ENCODE measurements around the gene SPESP1. TPM values are rescaled to one million over a fixed set of nuclear protein-coding genes. Genes with fewer than 3 reads are reported as not detected.

SPESP1 gene
- polyA plus RNA-seq, 4 donors: 1.3 to 1.7 (median 1.6) TPM; not detected in 1

DNA sequence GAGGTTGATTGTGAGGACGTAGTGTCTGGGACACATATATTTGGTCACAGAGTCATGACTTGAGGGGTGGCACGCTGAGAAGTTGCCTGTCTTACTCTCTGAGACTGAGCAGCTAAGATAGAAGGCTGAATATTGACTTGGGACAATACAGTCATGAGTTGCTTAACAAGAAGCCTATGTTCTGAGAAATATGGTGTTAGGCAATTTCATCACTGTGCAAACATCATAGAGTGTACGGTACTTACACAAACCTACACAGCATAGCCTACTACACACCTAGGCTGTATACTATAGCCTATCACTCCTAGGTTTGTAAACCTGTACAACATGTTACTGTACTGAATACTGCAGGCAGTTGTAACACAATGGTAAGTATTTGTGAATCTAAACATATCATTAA lies 30.3 kb upstream of the SPESP1 start:
- H3K27me3 ChIP-seq (ENCODE audit: control insufficient read depth in 3 of 3, insufficient read depth in 3 of 3, low read length in 3 of 3): peaks cover 0 to 11% (median 0%) of the 10 kb centered on the region in 3 donors
- peaks cover 0 to 23% (median 0%) of the 10 kb centered on the region in 3 donors for H3K4me1 ChIP-seq (ENCODE audit: control insufficient read depth in 3 of 3, insufficient read depth in 2 of 3, low read depth in 1 of 3, low read length in 2 of 3)
- H3K9me3 ChIP-seq (ENCODE audit: control insufficient read depth in 2 of 2, insufficient read depth in 1 of 2, low read depth in 1 of 2, low read length in 1 of 2): no peaks in the 10 kb centered on the region
- H3K27ac ChIP-seq (ENCODE audit: low read depth in 1 of 3, low read length in 2 of 3): peak overlapping the region in 1 of 3 donors; percentile 64
- H3K4me3 ChIP-seq (ENCODE audit: low read depth in 1 of 3, low read length in 3 of 3): no peak overlapping the region
- FAIRE-seq (no peak), DNase-seq (peak; percentile 8 to 76)
- WGBS, 3 donors: 36 to 66% (median 52%) methylated on average over 3 of the region's 3 CpGs
- no peaks in the 10 kb centered on the region for H3K36me3 ChIP-seq (ENCODE audit: control insufficient read depth in 3 of 3, insufficient read depth in 2 of 3, low read depth in 1 of 3, low read length in 3 of 3)

DNA sequence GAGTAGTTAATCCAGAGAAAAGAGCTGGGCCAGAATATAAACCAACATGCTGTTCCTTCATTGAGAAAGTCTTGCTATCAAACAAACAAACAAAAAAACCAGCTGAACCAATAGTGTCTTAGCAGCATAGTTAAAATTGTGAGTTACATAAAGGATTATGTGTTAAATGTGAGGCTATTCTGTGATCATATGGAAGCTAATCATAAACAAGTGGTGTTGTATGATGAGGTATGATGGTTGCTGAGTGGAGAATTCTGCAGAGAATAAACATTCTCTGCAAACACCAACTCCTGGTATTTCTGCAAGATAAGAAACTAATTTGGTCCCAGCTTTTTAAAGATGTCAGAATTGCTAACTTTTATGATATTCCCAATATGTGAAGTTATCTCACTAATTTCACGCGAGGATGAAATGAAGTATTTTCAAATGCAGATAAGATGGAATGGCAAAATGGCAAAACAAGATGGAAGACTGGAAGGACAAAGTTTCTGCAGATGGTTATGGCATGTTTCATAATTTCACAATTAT lies 22.9 kb upstream of the SPESP1 start:
- no peak for DNase-seq
- Histone ChIP-seq H3K4me3 (ENCODE audit: low read depth in 1 of 3, low read length in 3 of 3) (no peak overlapping the region), H3K36me3 (ENCODE audit: control insufficient read depth in 3 of 3, insufficient read depth in 2 of 3, low read depth in 1 of 3, low read length in 3 of 3) (no peaks in the 10 kb centered on the region), H3K27me3 (ENCODE audit: control insufficient read depth in 3 of 3, insufficient read depth in 3 of 3, low read length in 3 of 3) (peaks cover 0 to 2% (median 0%) of the 10 kb centered on the region in 3 donors), H3K4me1 (ENCODE audit: control insufficient read depth in 3 of 3, insufficient read depth in 2 of 3, low read depth in 1 of 3, low read length in 2 of 3) (peaks cover 0 to 3% (median 0%) of the 10 kb centered on the region in 3 donors), H3K9me3 (ENCODE audit: control insufficient read depth in 2 of 2, insufficient read depth in 1 of 2, low read depth in 1 of 2, low read length in 1 of 2) (no peaks in the 10 kb centered on the region), H3K27ac (ENCODE audit: low read depth in 1 of 3, low read length in 2 of 3) (no peak overlapping the region)
- 92 to 95% (median 94%) methylated on average over 2 of the region's 2 CpGs for WGBS, 3 donors
- no peak for FAIRE-seq

DNA sequence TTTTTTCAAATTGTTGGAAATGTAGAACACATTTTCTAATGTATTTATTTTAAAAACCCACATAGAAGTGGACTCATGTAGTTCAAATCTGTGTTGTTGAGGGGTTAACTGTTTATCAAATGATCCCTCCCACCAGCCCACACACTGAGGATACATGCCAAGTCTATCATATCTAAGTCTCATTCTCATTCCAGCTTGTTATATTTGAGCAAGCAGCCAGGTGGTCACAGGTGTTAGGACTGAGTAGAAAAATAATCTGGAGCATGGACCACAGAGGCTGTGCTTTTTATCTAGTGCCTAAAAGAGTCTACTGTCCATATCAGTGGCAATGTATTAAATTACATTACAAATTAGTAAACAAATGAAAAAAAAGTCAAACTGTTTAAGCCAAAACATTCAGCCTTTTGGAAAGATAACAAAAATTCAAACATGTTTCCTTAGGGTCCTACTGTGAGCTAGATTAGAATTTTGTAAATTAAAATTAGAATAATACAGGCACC lies 20.7 kb upstream of the SPESP1 start:
- no peak overlapping the region for H3K27ac ChIP-seq (ENCODE audit: low read depth in 1 of 3, low read length in 2 of 3)
- no peaks in the 10 kb centered on the region for H3K27me3 ChIP-seq (ENCODE audit: control insufficient read depth in 3 of 3, insufficient read depth in 3 of 3, low read length in 3 of 3)
- no peak for FAIRE-seq

DNA sequence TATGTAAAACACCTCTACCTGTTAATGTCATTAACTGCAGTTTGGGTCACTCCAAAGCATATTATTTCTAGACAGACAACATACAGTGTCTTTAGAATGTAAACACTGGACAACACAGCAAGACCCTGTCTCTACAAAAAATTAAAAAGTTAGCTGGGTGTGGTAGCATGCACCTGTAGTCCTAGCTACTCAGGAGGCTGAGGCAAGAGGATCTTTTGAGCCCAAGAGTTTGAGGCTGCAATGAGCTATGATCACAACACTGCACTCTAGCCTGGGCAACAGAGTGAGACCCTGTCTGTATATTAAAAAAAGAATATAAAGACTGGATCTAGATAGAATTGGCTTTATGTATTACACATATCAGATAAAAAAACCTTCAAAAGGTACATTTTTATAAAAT lies 20.0 kb upstream of the SPESP1 start:
- no peak overlapping the region for H3K4me3 ChIP-seq (ENCODE audit: low read depth in 1 of 3, low read length in 3 of 3)
- no peaks in the 10 kb centered on the region for H3K36me3 ChIP-seq (ENCODE audit: control insufficient read depth in 3 of 3, insufficient read depth in 2 of 3, low read depth in 1 of 3, low read length in 3 of 3)
- peaks cover 0 to 3% (median 0%) of the 10 kb centered on the region in 3 donors for H3K4me1 ChIP-seq (ENCODE audit: control insufficient read depth in 3 of 3, insufficient read depth in 2 of 3, low read depth in 1 of 3, low read length in 2 of 3)
- H3K27ac ChIP-seq (ENCODE audit: low read depth in 1 of 3, low read length in 2 of 3): no peak overlapping the region
- no peak for FAIRE-seq
- no peaks in the 10 kb centered on the region for H3K27me3 ChIP-seq (ENCODE audit: control insufficient read depth in 3 of 3, insufficient read depth in 3 of 3, low read length in 3 of 3)
- H3K9me3 ChIP-seq (ENCODE audit: control insufficient read depth in 2 of 2, insufficient read depth in 1 of 2, low read depth in 1 of 2, low read length in 1 of 2): no peaks in the 10 kb centered on the region
- DNase-seq: no peak

More for the DNA sequence above, 20.7 kb upstream of the SPESP1 start:
- Histone ChIP-seq H3K36me3 (ENCODE audit: control insufficient read depth in 3 of 3, insufficient read depth in 2 of 3, low read depth in 1 of 3, low read length in 3 of 3) (no peaks in the 10 kb centered on the region), H3K4me1 (ENCODE audit: control insufficient read depth in 3 of 3, insufficient read depth in 2 of 3, low read depth in 1 of 3, low read length in 2 of 3) (peaks cover 0 to 3% (median 0%) of the 10 kb centered on the region in 3 donors), H3K4me3 (ENCODE audit: low read depth in 1 of 3, low read length in 3 of 3) (no peak overlapping the region), H3K9me3 (ENCODE audit: control insufficient read depth in 2 of 2, insufficient read depth in 1 of 2, low read depth in 1 of 2, low read length in 1 of 2) (no peaks in the 10 kb centered on the region)
- DNase-seq: no peak

DNA sequence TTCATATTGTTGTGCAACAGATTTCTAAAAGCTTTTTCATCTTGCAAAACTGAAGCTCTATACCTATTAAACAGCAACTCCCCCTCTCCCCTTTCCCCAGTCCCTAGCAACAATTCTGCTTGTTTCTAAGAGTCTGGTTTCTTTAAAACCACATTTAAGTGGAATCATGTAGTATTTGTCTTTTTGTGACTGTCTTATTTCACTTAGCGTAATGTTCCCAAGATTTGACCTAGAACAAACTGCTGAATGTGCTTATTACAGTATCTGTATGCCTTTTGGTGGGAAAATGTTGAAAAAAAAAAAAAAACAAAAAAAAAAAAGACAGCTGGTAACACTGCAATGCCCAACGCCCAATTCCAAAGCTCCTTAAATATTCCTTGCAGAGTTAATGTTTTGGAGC lies 19.5 kb upstream of the SPESP1 start:
- H3K4me3 ChIP-seq (ENCODE audit: low read depth in 1 of 3, low read length in 3 of 3): no peak overlapping the region
- FAIRE-seq: no peak
- no peak overlapping the region for H3K27ac ChIP-seq (ENCODE audit: low read depth in 1 of 3, low read length in 2 of 3)
- no peaks in the 10 kb centered on the region for H3K36me3 ChIP-seq (ENCODE audit: control insufficient read depth in 3 of 3, insufficient read depth in 2 of 3, low read depth in 1 of 3, low read length in 3 of 3)
- H3K4me1 ChIP-seq (ENCODE audit: control insufficient read depth in 3 of 3, insufficient read depth in 2 of 3, low read depth in 1 of 3, low read length in 2 of 3): peaks cover 0 to 3% (median 0%) of the 10 kb centered on the region in 3 donors
- WGBS, 3 donors: 73 to 82% (median 79%) methylated on average over 2 of the region's 2 CpGs
- DNase-seq: no peak
- no peaks in the 10 kb centered on the region for H3K9me3 ChIP-seq (ENCODE audit: control insufficient read depth in 2 of 2, insufficient read depth in 1 of 2, low read depth in 1 of 2, low read length in 1 of 2)
- H3K27me3 ChIP-seq (ENCODE audit: control insufficient read depth in 3 of 3, insufficient read depth in 3 of 3, low read length in 3 of 3): no peaks in the 10 kb centered on the region

DNA sequence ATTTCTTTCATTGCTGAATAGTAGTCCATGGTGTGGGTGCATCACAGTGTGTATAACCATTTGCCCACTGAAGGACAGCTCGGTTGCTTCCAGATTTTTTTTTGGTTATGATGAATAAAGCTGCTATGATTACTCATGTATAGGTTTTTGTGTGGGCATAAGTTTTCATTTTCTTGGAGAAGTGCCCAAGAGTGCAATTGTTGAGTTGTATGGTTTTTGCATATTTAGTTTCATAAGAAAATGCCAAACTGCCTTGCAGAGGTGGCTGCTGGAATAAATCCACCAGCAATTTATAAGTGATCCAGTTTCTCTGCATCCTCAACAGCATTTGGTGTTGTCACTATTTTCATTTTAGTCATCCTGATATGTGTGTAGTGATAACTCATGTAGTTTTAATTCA lies 8.4 kb upstream of the SPESP1 start:
- Histone ChIP-seq H3K36me3 (ENCODE audit: control insufficient read depth in 3 of 3, insufficient read depth in 2 of 3, low read depth in 1 of 3, low read length in 3 of 3) (no peaks in the 10 kb centered on the region), H3K4me1 (ENCODE audit: control insufficient read depth in 3 of 3, insufficient read depth in 2 of 3, low read depth in 1 of 3, low read length in 2 of 3) (no peaks in the 10 kb centered on the region), H3K27me3 (ENCODE audit: control insufficient read depth in 3 of 3, insufficient read depth in 3 of 3, low read length in 3 of 3) (peaks cover 0 to 4% (median 2%) of the 10 kb centered on the region in 3 donors), H3K27ac (ENCODE audit: low read depth in 1 of 3, low read length in 2 of 3) (no peak overlapping the region), H3K9me3 (ENCODE audit: control insufficient read depth in 2 of 2, insufficient read depth in 1 of 2, low read depth in 1 of 2, low read length in 1 of 2) (no peaks in the 10 kb centered on the region), H3K4me3 (ENCODE audit: low read depth in 1 of 3, low read length in 3 of 3) (no peak overlapping the region)
- DNase-seq (no peak), FAIRE-seq (no peak)
- WGBS, 3 donors: 0% methylated on average over 1 of the region's 1 CpG

DNA sequence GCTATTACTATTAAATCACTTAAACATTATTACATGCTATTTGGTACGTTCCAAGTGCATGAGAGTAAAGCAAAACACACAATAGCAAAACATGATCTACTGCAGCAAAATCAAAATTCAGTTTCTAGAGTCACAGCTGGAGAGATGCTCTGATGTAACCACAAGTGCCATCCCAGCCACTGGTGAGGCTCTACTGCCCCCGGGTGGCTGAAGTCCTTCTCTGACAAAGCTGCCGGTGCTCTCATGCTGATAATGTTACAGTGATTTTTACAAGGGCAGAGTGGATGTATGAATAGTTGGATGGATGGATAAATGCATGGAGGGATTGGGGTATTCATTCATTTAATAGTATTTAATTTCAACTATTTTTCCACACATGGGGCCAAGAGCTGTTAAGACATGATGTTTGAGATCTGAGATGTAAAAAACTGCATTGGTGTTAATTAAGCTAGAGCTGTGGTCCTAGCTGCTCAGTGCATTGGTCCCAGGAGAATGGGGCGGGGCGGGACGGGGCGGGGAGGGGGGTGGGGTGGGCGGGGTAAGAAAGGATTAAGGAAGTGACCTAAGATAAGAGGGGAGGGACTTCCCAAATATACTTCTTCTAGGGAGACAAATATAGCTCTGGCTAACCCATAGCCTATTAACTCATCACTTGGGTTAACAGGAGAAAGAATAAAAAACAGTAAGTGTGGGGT lies 5.3 kb upstream of the SPESP1 start:
- 1 to 2% (median 1%) methylated on average over 8 of the region's 8 CpGs for WGBS, 3 donors
- no peak for FAIRE-seq
- no peaks in the 10 kb centered on the region for H3K36me3 ChIP-seq (ENCODE audit: control insufficient read depth in 3 of 3, insufficient read depth in 2 of 3, low read depth in 1 of 3, low read length in 3 of 3)

DNA sequence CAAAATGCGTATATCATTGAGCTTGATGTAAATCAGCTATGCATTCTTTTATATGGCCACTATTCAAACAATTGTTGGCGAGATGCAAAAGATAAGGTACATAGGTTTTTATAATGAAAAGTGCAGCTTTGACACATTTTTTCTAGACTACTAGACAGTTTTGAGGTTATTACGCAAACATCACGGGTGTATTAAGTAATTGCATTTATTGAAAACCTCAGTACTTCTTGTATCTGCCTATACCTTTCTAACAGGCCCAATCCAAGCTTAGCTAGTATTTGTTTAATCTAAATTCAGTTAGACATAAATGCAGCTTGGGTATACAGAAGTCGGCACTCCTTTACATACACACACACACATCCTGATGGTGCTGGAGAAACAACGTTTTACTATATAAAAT lies 2.7 kb downstream of the SPESP1 start:
- Histone ChIP-seq H3K4me3 (ENCODE audit: low read depth in 1 of 3, low read length in 3 of 3) (no peak overlapping the region), H3K36me3 (ENCODE audit: control insufficient read depth in 3 of 3, insufficient read depth in 2 of 3, low read depth in 1 of 3, low read length in 3 of 3) (no peaks in the 10 kb centered on the region), H3K4me1 (ENCODE audit: control insufficient read depth in 3 of 3, insufficient read depth in 2 of 3, low read depth in 1 of 3, low read length in 2 of 3) (no peaks in the 10 kb centered on the region), H3K27me3 (ENCODE audit: control insufficient read depth in 3 of 3, insufficient read depth in 3 of 3, low read length in 3 of 3) (peaks cover 0 to 3% (median 2%) of the 10 kb centered on the region in 3 donors), H3K9me3 (ENCODE audit: control insufficient read depth in 2 of 2, insufficient read depth in 1 of 2, low read depth in 1 of 2, low read length in 1 of 2) (peaks cover 0 to 4% of the 10 kb centered on the region in 2 donors), H3K27ac (ENCODE audit: low read depth in 1 of 3, low read length in 2 of 3) (no peak overlapping the region)
- no peak for FAIRE-seq
- 89 to 93% (median 89%) methylated on average over 6 of the region's 6 CpGs for WGBS, 3 donors
- no peak for DNase-seq

More for the DNA sequence above, 5.3 kb upstream of the SPESP1 start:
- H3K27ac ChIP-seq (ENCODE audit: low read depth in 1 of 3, low read length in 2 of 3): no peak overlapping the region
- H3K4me3 ChIP-seq (ENCODE audit: low read depth in 1 of 3, low read length in 3 of 3): no peak overlapping the region
- peaks cover 0 to 3% of the 10 kb centered on the region in 2 donors for H3K9me3 ChIP-seq (ENCODE audit: control insufficient read depth in 2 of 2, insufficient read depth in 1 of 2, low read depth in 1 of 2, low read length in 1 of 2)
- DNase-seq: peak; percentile 71 to 81
- H3K27me3 ChIP-seq (ENCODE audit: control insufficient read depth in 3 of 3, insufficient read depth in 3 of 3, low read length in 3 of 3): peaks cover 2 to 4% (median 2%) of the 10 kb centered on the region in 3 donors
- no peaks in the 10 kb centered on the region for H3K4me1 ChIP-seq (ENCODE audit: control insufficient read depth in 3 of 3, insufficient read depth in 2 of 3, low read depth in 1 of 3, low read length in 2 of 3)
